ENCODE data around the gene CCNB2.

CCNB2 gene

GRCh38 chr15:59169251-59169708 is 64.3 kb downstream of the CCNB2 start:
- DNase-seq = no peak

- no peak for DNase-seq
Observed at GRCh38 chr15:59170295-59171066, 65.5 kb downstream of the CCNB2 start.

GRCh38 chr15:59171067-59171397 is 66.1 kb downstream of the CCNB2 start:
- DNase-seq = no peak

- no peak for DNase-seq
Observed at GRCh38 chr15:59172289-59172901, 67.4 kb downstream of the CCNB2 start.

- no peak for DNase-seq
Observed at GRCh38 chr15:59173194-59173593, 68.2 kb downstream of the CCNB2 start.

GRCh38 chr15:59174151-59174834 is 69.3 kb downstream of the CCNB2 start:
- no peak for DNase-seq

Measured in T1000 (cell line).